Stimulated activated CD8-positive, alpha-beta memory T cell treated with anti-CD3 and anti-CD28 coated beads, Interleukin-12 subunit alpha, Interleukin-12 subunit beta, amount 100 ng/mL, for 1 hour (primary cell): Measurements from ENCODE around the gene HOXD10.

Experiments used
- DNase-seq: peaks from one replicate; pipeline ENCODE4 v3.0.0-alpha.2; 2020; ENCODE audit warnings: low read depth

HOXD10 gene

GRCh38 chr2:176115883-176116813 is at the start of gene HOXD10:
Gene HOXD10, plus strand, starts transcription at chr2:176116778. Its CDS starts 56 bp downstream, at chr2:176116834.
- DNase-seq: no peak

GRCh38 chr2:176067589-176068418 is 48.8 kb upstream of the HOXD10 start:
- DNase-seq: no peak

- no peak for DNase-seq
Observed at GRCh38 chr2:176068419-176068832, 48.2 kb upstream of the HOXD10 start.

GRCh38 chr2:176071330-176072291 is 45.0 kb upstream of the HOXD10 start:
- DNase-seq: no peak

GRCh38 chr2:176072292-176072669 is 44.3 kb upstream of the HOXD10 start:
- DNase-seq: no peak

GRCh38 chr2:176072951-176073904 is 43.4 kb upstream of the HOXD10 start:
- no peak for DNase-seq

GRCh38 chr2:176074919-176075425 is 41.6 kb upstream of the HOXD10 start:
- no peak for DNase-seq

- DNase-seq: no peak
Observed at GRCh38 chr2:176075481-176075880, 41.1 kb upstream of the HOXD10 start.

GRCh38 chr2:176076063-176076462 is 40.5 kb upstream of the HOXD10 start:
- DNase-seq: no peak

GRCh38 chr2:176076796-176077195 is 39.8 kb upstream of the HOXD10 start:
- no peak for DNase-seq

- DNase-seq: no peak
Observed at GRCh38 chr2:176078541-176079284, 37.9 kb upstream of the HOXD10 start.

GRCh38 chr2:176079285-176079830 is 37.2 kb upstream of the HOXD10 start:
- DNase-seq: no peak

GRCh38 chr2:176079831-176080539 is 36.6 kb upstream of the HOXD10 start:
- no peak for DNase-seq

GRCh38 chr2:176080540-176081375 is 35.8 kb upstream of the HOXD10 start:
- DNase-seq: no peak

GRCh38 chr2:176081376-176081836 is 35.2 kb upstream of the HOXD10 start:
- DNase-seq: no peak

GRCh38 chr2:176081837-176082524 is 34.6 kb upstream of the HOXD10 start:
- no peak for DNase-seq

- no peak for DNase-seq
Observed at GRCh38 chr2:176082525-176082823, 34.1 kb upstream of the HOXD10 start.
